ENCODE measurements around the gene TFEC. TPM values are rescaled to one million over a fixed set of nuclear protein-coding genes. Genes with fewer than 3 reads are reported as not detected.
"Not testable (repeated sequence)": the region's sequence is repeated elsewhere in the genome, so short reads cannot be mapped to it uniquely, and the experiment has no call there.

TFEC gene
- total and polyA plus RNA-seq, 2 donors (not counting 3 experiments of a cell fraction or from before 2014, with no cell fraction given) = 3.6 to 7.9 TPM

GRCh38 chr7:115932880-115933279 lies 97.7 kb downstream of the TFEC start:
- no peak for FAIRE-seq
- Histone ChIP-seq H3K4me1 (ENCODE audit: control insufficient read depth, extremely low read depth, insufficient read depth, low read length) (no peaks in the 10 kb centered on the region), H3K79me2 (ENCODE audit: control insufficient read depth, insufficient read depth, low read length) (no peaks in the 10 kb centered on the region), H3K9me3 (replicated peaks; ENCODE audit: control insufficient read depth, insufficient read depth, low read length) (no peaks in the 10 kb centered on the region), H3K36me3 (ENCODE audit: control insufficient read depth in 2 of 2, extremely low read depth in 1 of 2, insufficient read depth in 2 of 2, low read length in 2 of 2) (no peaks in the 10 kb centered on the region), H3K4me2 (ENCODE audit: insufficient read depth, low read length) (no peak overlapping the region), H3K27me3 (ENCODE audit: control insufficient read depth in 2 of 2, insufficient read depth in 2 of 2, low read length in 2 of 2) (no peaks in the 10 kb centered on the region), H4K20me1 (replicated peaks; ENCODE audit: control insufficient read depth, extremely low read depth, insufficient read depth, low read length) (no peaks in the 10 kb centered on the region), H3K9ac (replicated peaks; ENCODE audit: extremely low read depth, insufficient read depth, low read length) (no peak overlapping the region), H2AFZ (ENCODE audit: low read depth, low read length) (no peak overlapping the region), H3K4me3 (replicated peaks in 1 of 3; ENCODE audit: insufficient read depth in 1 of 3, low read depth in 1 of 3, low read length in 3 of 3) (no peak overlapping the region), H3K27ac (ENCODE audit: insufficient read depth, low read depth, low read length) (no peak overlapping the region), H3K9me1 (replicated peaks; ENCODE audit: control insufficient read depth, extremely low read depth, insufficient read depth, low read length) (no peaks in the 10 kb centered on the region)
- ChIA-PET POLR2A (no interaction called here), CTCF (interaction anchor here (0.9 kb wide), 1 partner anchor 82 kb away, joined by 3 read pairs; no protein-coding TSS in a partner anchor)
- DNase-seq (ENCODE audit: low read depth, low spot score) = no peak
- dilution Hi-C loops (cut with MboI; ENCODE audit: extremely low pct_ligation_motif_present, low sequenced_read_pairs) = no loop called here
- BruUV-seq (replicated peaks) = no TSS peak
- TF ChIP-seq POLR2A (IDR thresholded peaks at IDR 0.05; ENCODE audit: low read depth, low read length) (no peak), MYC (IDR thresholded peaks at IDR 0.05; ENCODE audit: low read depth, low read length) (no peak), JUN (IDR thresholded peaks at IDR 0.05; ENCODE audit: borderline replicate concordance, insufficient read depth, insufficient read length, low read depth) (no peak)
- intact Hi-C loops (cut with micrococcal nuclease) = no loop called here

- H3K9me1 ChIP-seq (replicated peaks; ENCODE audit: control insufficient read depth, extremely low read depth, insufficient read depth, low read length); H3K4me1 ChIP-seq (ENCODE audit: control insufficient read depth, extremely low read depth, insufficient read depth, low read length); H3K36me3 ChIP-seq (ENCODE audit: control insufficient read depth in 2 of 2, extremely low read depth in 1 of 2, insufficient read depth in 2 of 2, low read length in 2 of 2); H3K27ac ChIP-seq (ENCODE audit: insufficient read depth, low read depth, low read length); dilution Hi-C loops (cut with MboI; ENCODE audit: extremely low pct_ligation_motif_present, low sequenced_read_pairs); H3K9ac ChIP-seq (replicated peaks; ENCODE audit: extremely low read depth, insufficient read depth, low read length); H4K20me1 ChIP-seq (replicated peaks; ENCODE audit: control insufficient read depth, extremely low read depth, insufficient read depth, low read length); BruUV-seq (replicated peaks); H3K79me2 ChIP-seq (ENCODE audit: control insufficient read depth, insufficient read depth, low read length); DNase-seq (ENCODE audit: low read depth, low spot score); FAIRE-seq; H2AFZ ChIP-seq (ENCODE audit: low read depth, low read length); H3K9me3 ChIP-seq (replicated peaks; ENCODE audit: control insufficient read depth, insufficient read depth, low read length); POLR2A ChIA-PET; H3K4me3 ChIP-seq (replicated peaks in 1 of 3; ENCODE audit: insufficient read depth in 1 of 3, low read depth in 1 of 3, low read length in 3 of 3); intact Hi-C loops (cut with micrococcal nuclease); H3K27me3 ChIP-seq (ENCODE audit: control insufficient read depth in 2 of 2, insufficient read depth in 2 of 2, low read length in 2 of 2); H3K4me2 ChIP-seq (ENCODE audit: insufficient read depth, low read length); CTCF ChIA-PET: not testable (repeated sequence)
These were observed 100.4 kb downstream of the TFEC start for GRCh38 chr7:115930184-115930583.

- intact Hi-C loops (cut with micrococcal nuclease) = not testable (repeated sequence)
These were observed 100.8 kb downstream of the TFEC start for GRCh38 chr7:115929736-115930135.

More at GRCh38 chr7:115929736-115930135, 100.8 kb downstream of the TFEC start:
- dilution Hi-C loops (cut with MboI; ENCODE audit: extremely low pct_ligation_motif_present, low sequenced_read_pairs); BruUV-seq (replicated peaks); H3K79me2 ChIP-seq (ENCODE audit: control insufficient read depth, insufficient read depth, low read length); H3K9me1 ChIP-seq (replicated peaks; ENCODE audit: control insufficient read depth, extremely low read depth, insufficient read depth, low read length); H3K4me1 ChIP-seq (ENCODE audit: control insufficient read depth, extremely low read depth, insufficient read depth, low read length); DNase-seq (ENCODE audit: low read depth, low spot score); H2AFZ ChIP-seq (ENCODE audit: low read depth, low read length); H3K9ac ChIP-seq (replicated peaks; ENCODE audit: extremely low read depth, insufficient read depth, low read length); H3K27me3 ChIP-seq (ENCODE audit: control insufficient read depth in 2 of 2, insufficient read depth in 2 of 2, low read length in 2 of 2); H4K20me1 ChIP-seq (replicated peaks; ENCODE audit: control insufficient read depth, extremely low read depth, insufficient read depth, low read length); CTCF ChIA-PET; FAIRE-seq; H3K4me3 ChIP-seq (replicated peaks in 1 of 3; ENCODE audit: insufficient read depth in 1 of 3, low read depth in 1 of 3, low read length in 3 of 3); H3K4me2 ChIP-seq (ENCODE audit: insufficient read depth, low read length); H3K9me3 ChIP-seq (replicated peaks; ENCODE audit: control insufficient read depth, insufficient read depth, low read length); POLR2A ChIA-PET; H3K27ac ChIP-seq (ENCODE audit: insufficient read depth, low read depth, low read length); H3K36me3 ChIP-seq (ENCODE audit: control insufficient read depth in 2 of 2, extremely low read depth in 1 of 2, insufficient read depth in 2 of 2, low read length in 2 of 2): not testable (repeated sequence)
